NCI-H1105 treated with DMSO at 0.1 percent for 48 hours (cell line): Measurements from ENCODE around the gene TMEM141.
"Not testable (repeated sequence)": the region's sequence is repeated elsewhere in the genome, so short reads cannot be mapped to it uniquely, and the experiment has no call there.

Source experiments
- DNase-seq: peaks from one replicate; lab custom pipeline; 2025; lab: John Stamatoyannopoulos, UW

The TMEM141 gene

DNA sequence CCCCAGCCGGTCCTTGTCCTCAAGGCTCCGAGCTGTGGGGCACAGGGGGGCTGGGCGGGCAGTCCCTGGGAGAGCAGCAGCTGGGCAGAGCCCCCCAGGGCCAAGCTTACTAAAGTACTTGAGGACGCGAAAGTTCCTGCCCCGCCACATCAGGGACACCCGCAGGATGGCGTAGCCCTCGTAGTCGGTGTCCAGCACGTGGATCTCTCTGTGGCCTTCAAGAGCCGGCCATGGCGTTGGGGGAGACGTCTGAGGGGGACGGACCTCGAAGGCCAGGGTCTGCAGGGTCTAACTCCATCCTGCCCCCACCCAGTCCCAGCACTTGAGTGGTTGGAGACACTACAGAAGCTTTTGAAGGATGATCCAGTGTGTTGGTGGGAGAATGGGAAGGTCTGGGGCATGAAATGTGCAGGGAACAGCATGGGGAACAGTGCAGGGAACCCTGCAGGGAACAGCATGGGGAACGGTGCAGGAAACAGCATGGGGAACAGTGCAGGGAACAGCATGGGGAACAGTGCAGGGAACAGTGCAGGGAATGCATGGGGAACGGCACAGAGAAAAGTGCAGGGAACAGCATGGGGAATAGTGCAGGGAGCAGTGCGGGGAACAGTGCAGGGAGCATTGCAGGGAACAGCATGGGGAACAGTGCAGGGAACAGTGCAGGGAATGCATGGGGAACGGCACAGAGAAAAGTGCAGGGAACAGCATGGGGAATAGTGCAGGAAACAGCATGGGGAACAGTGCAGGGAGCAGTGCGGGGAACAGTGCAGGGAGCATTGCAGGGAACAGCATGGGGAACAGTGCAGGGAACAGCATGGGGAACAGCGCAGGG lies 35.6 kb upstream of the TMEM141 start:
- not testable (repeated sequence) for DNase-seq

DNA sequence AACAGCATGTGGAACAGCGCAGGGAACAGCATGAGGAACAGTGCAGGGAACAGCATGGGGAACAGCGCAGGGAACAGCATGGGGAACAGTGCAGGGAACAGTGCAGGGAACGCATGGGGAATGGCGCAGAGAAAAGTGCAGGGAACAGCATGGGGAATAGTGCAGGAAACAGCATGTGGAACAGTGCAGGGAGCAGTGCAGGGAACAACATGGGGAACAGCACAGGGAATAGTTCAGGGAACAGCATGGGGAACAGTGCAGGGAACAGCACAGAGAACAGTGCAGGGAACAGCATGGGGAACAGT lies 35.1 kb upstream of the TMEM141 start:
- DNase-seq: no peak

GRCh38 chr9:136756836-136757235 lies 34.3 kb upstream of the TMEM141 start:
- DNase-seq: no peak

GRCh38 chr9:136757328-136757727 lies 33.8 kb upstream of the TMEM141 start:
- no peak for DNase-seq

DNA sequence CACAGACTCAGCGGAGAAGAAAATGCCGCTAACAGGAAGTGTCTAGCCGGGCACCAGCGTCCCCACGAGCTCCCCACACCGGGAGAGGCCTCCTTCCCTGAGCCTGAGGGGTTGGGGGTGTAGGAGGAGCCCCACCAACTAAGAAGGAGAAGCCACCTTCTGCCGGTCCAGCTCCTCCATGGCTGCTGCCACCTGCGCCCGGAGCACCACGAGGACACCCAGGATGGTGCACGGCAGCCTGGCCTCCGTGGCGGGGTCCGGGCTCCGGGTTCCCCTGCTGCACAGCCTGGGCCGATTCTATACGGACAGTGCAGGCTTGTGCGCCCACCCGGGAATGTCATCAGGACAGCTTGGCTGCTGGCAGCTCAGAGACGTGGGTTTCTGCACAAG lies 33.4 kb upstream of the TMEM141 start:
- DNase-seq: no peak

GRCh38 chr9:136759001-136759400 lies 32.1 kb upstream of the TMEM141 start:
- no peak for DNase-seq

DNA sequence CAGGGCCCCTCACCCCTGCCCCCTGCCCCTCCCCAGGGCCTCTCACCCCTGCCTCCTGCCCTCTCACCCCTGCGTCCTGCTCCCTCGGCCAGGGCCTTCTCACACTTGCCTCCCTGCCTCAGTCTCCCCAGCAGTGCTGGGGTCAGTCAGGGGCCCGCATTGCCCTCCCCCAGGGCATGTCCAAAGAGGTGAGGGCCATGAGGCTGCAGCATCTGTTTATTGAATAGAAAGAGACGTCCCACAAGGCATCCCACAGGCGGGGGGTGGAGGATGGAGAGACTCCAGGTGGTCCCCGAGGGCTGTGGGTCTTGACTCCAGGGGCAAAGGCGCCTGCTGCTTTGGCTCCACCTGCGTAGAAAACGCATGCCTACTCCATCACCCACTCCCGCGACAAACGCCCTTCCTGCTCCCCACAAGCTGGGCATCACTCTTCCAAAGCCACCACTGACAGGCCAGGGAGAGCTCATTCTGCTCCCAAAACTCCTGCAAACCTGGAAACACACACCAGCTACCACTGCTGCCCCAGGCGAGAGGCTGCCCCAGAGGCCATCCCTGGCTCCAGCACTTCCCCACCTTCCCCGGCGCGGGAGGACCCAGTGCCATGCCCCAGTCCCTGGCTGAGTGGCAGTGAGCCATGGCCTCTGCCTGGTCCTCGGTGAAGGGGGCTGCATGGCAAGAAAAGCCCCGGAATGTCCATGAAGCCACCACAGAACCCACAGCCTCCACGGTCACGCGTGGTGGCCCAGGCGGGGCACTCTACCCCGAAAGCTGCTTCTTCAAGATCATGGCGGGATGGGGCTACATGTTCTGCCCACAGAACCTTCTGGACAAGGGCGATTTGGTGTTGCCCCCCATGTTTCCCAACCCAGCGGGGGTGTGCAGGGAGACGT lies 31.5 kb upstream of the TMEM141 start:
- no peak for DNase-seq

DNA sequence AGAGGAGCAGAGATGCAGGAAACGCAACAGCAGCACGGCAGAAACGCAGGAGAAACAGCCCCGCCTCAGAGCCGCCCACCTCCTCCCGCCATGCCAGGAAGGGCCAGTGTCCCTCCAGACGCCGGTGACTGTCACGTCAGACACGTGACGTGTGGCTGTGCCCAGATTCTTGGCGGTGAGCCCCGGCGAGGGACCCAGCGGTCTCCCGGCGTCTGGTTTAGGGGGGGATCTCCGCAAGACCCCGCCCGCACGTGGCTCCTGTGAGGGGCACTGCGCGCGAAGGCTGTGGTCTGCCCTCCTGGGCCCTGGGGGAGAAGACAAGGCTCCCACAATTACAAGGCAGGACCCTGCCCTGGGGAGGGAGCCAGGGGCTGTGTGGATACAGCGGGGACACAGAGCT lies 30.7 kb upstream of the TMEM141 start:
- no peak for DNase-seq

DNA sequence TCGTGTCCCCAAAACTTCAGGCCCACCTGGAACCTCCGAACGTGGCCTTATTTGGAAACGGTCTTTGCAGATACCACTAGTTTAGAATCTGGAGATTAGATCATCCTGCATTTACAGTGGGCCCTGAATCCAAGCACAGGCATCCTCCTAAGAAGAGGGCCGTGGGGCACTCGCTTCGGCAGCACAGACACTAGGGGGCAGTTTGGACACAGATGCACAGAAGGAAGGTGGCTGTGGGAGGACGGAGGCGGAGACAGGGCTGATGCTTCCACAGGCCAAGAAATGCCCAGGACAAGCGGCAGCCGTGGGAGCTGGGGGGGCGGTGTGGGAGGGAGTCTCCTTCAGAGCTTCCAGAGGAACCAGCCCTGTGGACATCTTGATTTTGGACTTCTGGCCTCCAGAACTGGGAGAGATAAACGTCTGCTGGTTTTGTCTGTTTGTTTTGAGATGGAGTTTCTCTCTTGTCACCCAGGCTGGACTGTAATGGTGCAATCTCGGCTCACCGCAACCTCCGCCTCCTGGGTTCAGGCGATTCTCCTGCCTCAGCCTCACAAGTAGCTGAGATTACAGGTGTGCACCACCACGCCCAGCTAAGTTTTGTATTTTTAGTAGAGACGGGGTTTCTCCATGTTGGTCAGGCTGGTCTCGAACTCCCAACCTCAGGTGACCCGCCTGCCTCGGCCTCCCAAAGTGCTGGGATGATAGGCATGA lies 30.2 kb upstream of the TMEM141 start:
- DNase-seq: not testable (repeated sequence)

DNA sequence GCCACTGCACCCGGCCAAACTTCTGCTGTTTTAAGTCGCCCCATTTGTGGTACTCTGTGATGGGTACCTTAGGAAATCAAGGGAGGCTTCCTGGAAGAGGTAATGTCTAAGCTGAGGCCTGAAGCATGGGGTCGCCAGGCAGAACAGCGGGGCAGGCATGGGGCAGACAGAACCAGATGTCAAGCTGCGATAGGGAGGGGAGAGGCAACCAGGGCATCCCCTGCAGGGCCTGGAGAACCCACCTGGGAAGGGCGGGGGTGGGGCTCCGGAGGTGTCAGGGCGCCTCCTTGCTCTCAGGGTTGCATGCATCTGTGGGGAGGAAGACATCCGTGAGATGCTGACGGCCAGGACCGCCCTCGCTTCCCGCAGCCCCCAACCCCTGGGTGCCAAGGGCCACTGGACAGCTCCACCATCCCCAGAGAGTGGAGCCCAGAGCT lies 29.6 kb upstream of the TMEM141 start:
- DNase-seq: no peak

DNA sequence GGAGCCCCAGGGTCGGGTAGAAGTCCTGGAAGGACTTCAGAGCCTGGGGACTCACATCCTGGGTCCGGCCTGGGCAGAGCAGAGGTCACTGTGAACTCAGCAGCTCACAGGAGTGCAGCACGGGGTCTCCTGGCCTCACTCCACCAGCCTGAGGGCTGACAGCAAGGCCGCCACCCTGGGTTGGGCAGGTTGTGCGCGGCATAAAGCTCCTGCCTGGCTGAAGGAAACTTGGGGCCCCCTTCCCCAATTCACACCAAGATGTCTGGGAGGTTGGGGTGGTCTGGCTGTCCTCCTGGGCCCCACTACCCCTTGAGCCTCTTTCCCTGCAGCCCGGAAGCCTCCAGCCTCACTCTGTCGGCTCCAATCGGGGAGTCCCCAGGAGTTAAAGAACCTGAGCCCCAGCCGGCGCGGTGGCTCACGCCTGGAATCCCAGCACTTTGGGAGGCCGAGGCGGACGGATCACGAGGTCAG lies 28.9 kb upstream of the TMEM141 start:
- no peak for DNase-seq

DNA sequence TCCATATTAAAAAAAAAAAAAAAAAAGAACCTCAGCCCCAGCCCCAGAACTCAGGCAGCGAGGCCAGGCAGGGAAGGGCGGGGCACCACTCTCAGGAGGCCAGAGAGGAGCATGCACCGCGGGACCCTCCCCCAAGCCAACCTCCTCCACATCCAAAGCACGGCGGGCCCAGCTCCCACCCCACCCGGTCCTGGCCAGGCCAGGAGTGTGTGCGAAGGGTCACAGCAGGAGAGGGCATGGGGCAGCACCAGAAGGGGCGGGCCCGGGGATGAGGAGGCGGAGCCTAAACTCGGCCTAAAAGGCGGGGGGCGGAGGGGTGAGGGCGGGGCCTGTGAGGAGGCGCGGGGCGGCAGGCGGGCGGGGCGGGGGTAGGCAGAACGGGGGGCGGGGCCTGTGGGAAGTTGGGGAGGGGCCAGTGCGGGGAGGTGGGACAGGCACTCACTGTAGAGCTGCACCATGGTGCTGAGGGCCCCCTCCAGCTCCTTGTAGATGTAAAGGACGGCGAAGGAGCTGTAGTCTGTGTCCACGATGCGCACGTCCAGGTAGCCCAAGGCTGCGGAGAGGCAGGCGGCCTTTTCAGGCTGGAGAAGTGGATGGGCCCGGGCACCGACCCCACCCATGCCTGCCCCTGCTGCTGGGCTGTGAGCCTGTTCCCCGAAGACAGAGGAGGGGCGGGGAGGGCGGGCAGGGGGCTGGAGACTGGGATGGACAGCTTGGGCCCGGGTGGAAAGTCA lies 28.1 kb upstream of the TMEM141 start:
- no peak for DNase-seq

GRCh38 chr9:136763649-136764035 lies 27.5 kb upstream of the TMEM141 start:
- DNase-seq: no peak

DNA sequence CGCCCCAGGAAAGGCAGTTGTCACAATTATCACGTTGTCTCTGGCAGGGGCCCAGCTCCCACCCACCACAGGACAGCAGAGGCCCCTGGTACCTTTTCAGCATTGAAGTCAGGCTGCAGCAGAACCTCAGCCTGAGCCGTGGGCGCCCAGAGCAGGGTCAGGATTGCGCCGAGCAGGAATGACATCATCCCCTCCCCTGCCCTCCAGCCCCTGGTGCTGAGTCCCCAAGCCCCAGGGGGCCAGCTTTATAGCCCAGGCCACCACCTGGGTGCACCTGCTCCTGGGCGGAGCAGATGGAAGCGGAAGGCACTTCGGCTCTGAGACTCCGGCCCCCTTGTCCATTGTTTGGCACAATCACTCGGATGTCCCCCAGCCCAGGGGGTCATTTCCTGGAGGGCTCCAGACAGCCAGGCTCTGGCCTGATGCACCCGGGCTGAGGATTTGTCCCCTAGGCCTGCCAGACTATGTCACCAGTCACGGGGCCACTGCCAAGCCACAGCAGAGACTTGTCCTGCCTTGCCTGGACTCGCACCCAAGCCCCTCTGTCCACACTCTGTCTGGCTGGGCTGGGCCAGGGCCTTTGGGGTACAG lies 26.7 kb upstream of the TMEM141 start, which contains the start of gene LCN15:
LCN15 (minus strand) TSS at position 218 of the 591 bp plus-strand sequence; CDS start at position 188, 30 bp downstream.
- no peak for DNase-seq

DNA sequence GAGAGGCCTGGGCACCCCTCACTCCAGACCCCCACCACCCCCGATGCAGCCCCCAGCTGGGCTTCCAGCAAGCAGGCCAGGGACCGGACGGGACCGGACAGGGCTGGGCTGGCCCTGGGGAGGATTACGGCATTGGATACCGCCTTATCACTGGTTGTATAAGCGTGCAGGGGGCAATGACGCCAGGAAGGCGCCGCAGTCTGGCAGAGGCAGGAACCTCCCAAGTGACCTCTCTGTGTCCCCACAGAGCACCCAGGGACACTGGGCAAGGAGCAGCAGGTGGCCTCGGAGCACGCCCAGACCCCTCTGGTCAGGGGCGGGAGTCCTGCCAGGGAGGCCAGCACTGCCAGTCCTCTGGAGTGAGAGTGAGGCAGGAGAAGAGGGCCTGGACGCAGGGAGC lies 26.1 kb upstream of the TMEM141 start:
- no peak for DNase-seq

DNA sequence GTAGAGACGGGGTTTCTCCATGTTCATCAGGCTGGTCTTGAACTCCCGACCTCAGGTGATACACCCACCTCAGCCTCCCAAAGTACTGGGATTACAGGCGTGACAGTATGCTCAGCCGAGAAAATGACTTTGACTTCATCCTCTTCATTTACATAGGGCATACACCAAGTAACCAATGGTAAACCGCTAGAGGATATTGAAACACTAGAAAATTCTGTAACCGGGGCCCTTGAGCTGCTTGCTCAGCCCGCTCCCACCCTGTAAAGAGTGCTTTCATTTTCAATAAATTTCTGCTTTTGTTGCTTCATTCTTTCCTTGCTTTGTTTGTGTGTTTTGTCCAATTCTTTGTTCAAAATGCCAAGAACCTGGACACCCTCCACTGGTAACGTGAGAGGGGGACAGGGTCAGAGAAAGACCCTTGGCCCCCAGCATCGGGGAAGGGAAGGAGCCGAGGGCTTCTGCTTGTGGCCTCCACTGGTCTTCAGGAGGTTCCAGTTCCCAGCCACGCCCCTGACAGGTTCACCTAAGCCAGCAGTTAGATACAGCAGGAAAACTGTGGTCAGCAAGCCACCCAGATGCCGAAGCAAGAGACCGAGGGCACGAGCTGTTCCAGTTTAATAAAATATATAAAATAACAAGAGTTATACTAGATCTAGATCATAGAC lies 25.3 kb upstream of the TMEM141 start:
- DNase-seq: not testable (repeated sequence)

GRCh38 chr9:136766410-136767120 lies 24.6 kb upstream of the TMEM141 start:
- peak; percentile 66 for DNase-seq

DNA sequence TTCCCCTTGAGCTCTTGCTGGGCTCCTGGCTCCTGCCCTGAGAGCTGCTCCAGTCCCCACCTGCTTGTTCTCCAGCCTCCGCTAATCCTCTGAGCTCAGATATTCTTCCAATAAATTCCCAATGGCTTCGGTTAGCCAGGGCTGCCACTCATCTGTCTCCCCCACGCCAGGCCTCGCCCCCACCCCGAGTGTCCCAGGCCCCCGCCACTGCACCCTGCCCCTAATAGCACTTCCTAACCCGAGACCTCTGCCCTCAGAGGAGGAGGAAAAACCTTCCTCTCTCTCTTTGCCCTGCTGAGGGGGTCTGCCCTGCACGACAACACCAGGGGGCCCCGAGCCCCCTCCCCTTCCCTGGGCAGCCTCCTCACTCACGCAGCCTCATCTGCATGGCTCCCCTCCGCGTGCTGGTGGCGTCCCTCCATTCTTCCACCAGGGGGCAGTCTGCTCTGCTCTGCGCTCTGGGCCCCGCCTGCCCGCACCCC lies 21.4 kb upstream of the TMEM141 start:
- DNase-seq: no peak

DNA sequence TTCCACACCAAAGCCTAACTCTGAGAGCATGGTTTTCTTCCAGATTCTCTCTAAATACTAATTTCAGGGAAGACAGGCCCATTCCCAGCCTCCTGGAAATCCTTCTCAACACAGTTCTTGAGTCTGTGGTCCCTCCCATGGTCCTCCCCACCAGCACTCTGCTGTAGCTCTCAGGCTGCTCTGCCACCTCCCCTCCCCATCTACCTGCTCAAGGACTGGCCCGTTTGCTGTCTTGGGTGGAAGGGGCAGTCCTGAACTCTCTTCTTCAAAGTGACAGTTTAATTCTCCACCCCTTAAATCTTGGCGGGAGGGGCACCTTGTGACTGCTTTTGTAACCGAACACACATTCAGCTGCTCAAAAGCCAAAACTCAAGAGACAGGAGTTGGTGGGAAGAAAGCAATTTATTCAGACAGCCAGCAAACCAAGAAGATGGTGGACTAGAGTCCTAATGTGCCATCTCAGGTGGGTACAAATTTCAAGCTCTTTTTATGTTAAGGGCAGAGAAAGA lies 19.2 kb upstream of the TMEM141 start:
- no peak for DNase-seq
